HUES6 (cell line): ENCODE results near the gene ATG2B.

Experiments
- H3K27ac ChIP-seq: 2 replicates; pipeline ENCODE4 v1.7.0; 2013; ENCODE audit warnings: low read depth, mild to moderate bottlenecking, low read length, inconsistent platforms
- H3K27me3 ChIP-seq: 2 replicates; pipeline ENCODE4 v1.6.1; 2013; ENCODE audit warnings: low read length; ENCODE audit not compliant: control insufficient read depth, insufficient read depth
- H3K36me3 ChIP-seq: 2 replicates; pipeline ENCODE4 v1.6.1; 2013; ENCODE audit warnings: low read length; ENCODE audit not compliant: control insufficient read depth, insufficient read depth
- H3K4me1 ChIP-seq: 2 replicates; pipeline ENCODE4 v1.6.1; 2013; ENCODE audit warnings: low read length; ENCODE audit not compliant: control insufficient read depth, insufficient read depth
- H3K4me3 ChIP-seq: 2 replicates; pipeline ENCODE4 v1.5.1; 2013; ENCODE audit warnings: low read depth, low read length
- H3K9ac ChIP-seq: one replicate; pipeline ENCODE4 v1.6.1; 2013; ENCODE audit warnings: mild to moderate bottlenecking, low read length
- H3K9me3 ChIP-seq: 2 replicates; pipeline ENCODE4 v1.6.1; 2013; ENCODE audit warnings: low read depth, low read length; ENCODE audit not compliant: control insufficient read depth, insufficient read depth

The ATG2B gene

GRCh38 chr14:96376093-96376492 lies 13.0 kb upstream of the ATG2B start:
- no peaks in the 10 kb centered on the region for H3K27me3 ChIP-seq
- no peak overlapping the region for H3K9ac ChIP-seq
- no peaks in the 10 kb centered on the region; the same call in 1 of the 2 replicates for H3K36me3 ChIP-seq
- no peaks in the 10 kb centered on the region for H3K9me3 ChIP-seq
- peaks cover 9% of the 10 kb centered on the region for H3K4me1 ChIP-seq
- H3K4me3 ChIP-seq: no peak overlapping the region
- no peak overlapping the region for H3K27ac ChIP-seq

DNA sequence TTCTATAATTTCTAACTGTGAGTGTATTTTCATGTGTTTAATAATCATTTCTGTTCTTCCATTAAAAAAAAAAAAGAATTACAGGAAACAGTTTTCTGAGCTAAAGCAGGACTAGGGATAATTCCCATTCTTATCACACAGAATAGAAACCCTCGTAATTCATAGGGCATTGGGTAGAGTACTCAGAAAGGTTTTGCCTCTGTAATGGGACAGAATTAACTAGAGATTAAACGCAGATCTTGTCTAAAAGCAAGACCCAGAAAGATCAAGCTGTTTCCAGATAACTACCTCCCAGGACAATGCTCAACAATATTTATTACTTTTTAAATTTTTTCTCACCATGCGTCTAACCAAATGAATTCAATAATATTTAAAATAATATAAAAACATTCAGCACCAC lies 10.4 kb upstream of the ATG2B start:
- Histone ChIP-seq H3K9ac (no peak overlapping the region), H3K9me3 (peaks cover 4% of the 10 kb centered on the region; the same call in 1 of the 2 replicates), H3K4me3 (no peak overlapping the region), H3K27ac (no peak overlapping the region), H3K4me1 (peaks cover 9% of the 10 kb centered on the region), H3K27me3 (no peaks in the 10 kb centered on the region), H3K36me3 (no peaks in the 10 kb centered on the region; the same call in 1 of the 2 replicates)

DNA sequence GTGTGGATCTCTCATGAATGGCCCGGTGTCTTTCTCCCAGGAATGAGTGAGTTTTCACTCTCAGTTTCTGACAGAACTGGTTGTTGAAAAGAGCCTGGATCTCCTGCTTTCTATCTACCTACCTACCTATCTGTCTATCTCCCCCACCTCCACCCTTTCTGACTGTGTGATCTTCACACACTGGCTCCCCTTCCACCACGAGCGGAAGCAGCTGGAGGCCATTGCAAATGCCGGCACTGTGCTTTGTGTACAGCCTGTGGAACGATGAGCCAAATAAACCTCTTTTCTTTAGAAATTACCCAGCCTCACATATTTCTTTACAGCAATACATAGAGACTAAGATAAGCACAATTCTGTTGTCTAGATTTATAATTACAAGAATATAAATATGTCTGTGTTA lies 7.4 kb upstream of the ATG2B start:
- peaks cover 6% of the 10 kb centered on the region; the same call in 1 of the 2 replicates for H3K9me3 ChIP-seq
- no peaks in the 10 kb centered on the region for H3K27me3 ChIP-seq
- H3K4me1 ChIP-seq: no peaks in the 10 kb centered on the region
- no peaks in the 10 kb centered on the region for H3K36me3 ChIP-seq
- no peak overlapping the region for H3K9ac ChIP-seq
- no peak overlapping the region for H3K4me3 ChIP-seq
- H3K27ac ChIP-seq: no peak overlapping the region

- Histone ChIP-seq H3K36me3 (no peaks in the 10 kb centered on the region), H3K4me1 (peaks cover 9% of the 10 kb centered on the region), H3K9me3 (peaks cover 6% of the 10 kb centered on the region; the same call in 1 of the 2 replicates), H3K4me3 (no peak overlapping the region), H3K27me3 (no peaks in the 10 kb centered on the region), H3K27ac (no peak overlapping the region), H3K9ac (no peak overlapping the region)
These were observed 5.4 kb upstream of the ATG2B start for GRCh38 chr14:96368534-96368933.

DNA sequence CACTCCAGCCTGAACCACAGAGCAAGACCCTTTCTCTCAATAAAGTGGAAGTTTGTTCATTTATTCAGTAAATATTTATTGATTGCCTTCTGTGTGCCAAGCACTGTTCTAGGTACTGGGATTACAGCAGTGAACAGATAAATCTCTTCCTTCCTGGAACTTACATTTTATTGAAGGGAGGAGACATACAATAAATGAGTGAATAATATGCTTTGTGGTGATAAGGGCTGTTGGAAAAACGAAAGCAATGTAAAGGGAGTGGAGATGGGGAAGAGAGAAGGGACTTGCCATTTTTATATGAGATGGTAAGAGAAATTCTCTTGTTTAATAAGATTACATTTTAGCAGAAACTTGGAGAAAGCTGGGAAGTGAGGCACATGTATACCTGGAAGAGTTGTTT lies 1.8 kb upstream of the ATG2B start:
- no peak overlapping the region for H3K4me3 ChIP-seq
- H3K27me3 ChIP-seq: no peaks in the 10 kb centered on the region
- H3K9ac ChIP-seq: no peak overlapping the region
- no peaks in the 10 kb centered on the region for H3K36me3 ChIP-seq
- H3K4me1 ChIP-seq: peaks cover 25% of the 10 kb centered on the region
- no peak overlapping the region for H3K27ac ChIP-seq
- H3K9me3 ChIP-seq: peaks cover 6% of the 10 kb centered on the region; the same call in 1 of the 2 replicates

DNA sequence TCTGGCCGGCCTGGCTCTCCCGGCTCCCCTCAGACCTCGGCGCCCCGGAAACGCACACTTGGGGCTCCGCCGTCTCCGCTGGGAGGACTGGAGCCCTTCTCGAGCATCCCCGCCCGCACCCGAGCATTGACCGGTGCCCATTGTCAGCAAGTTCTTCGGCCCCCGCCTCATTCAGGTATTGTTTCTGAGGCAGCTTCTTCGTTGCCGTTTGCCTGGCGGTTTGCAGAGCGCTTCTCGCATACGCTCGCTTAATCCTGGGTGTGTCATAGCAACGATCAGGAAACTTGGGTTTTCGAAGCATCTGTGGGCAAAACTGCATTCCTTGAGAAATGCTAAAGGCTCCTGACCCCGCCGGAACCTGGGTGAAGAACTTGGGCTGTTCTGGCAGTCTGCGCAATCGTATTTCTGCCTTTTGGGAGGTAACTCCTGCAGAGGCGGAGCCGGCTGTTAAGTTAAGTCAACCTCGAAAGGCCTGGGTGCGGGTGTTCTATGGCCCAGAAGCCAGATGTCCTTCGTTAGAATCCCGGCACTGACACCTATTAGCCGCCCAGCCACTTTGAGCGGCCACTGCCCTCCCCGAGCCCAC lies 703 bp upstream of the ATG2B start:
- H3K4me1 ChIP-seq: peaks cover 25% of the 10 kb centered on the region
- peak overlapping the region; percentile 77 for H3K9ac ChIP-seq
- no peaks in the 10 kb centered on the region for H3K27me3 ChIP-seq
- no peaks in the 10 kb centered on the region for H3K36me3 ChIP-seq
- peaks cover 3% of the 10 kb centered on the region; the same call in 1 of the 2 replicates for H3K9me3 ChIP-seq
- H3K27ac ChIP-seq: peak overlapping the region; percentile 40; the same call in 1 of the 2 replicates
- peak overlapping the region; percentile 77 for H3K4me3 ChIP-seq

- peaks cover 25% of the 10 kb centered on the region for H3K4me1 ChIP-seq
- no peaks in the 10 kb centered on the region for H3K27me3 ChIP-seq
- H3K9me3 ChIP-seq: no peaks in the 10 kb centered on the region
- peak overlapping the region; percentile 80 for H3K9ac ChIP-seq
- H3K4me3 ChIP-seq: peak overlapping the region; percentile 77
- no peaks in the 10 kb centered on the region for H3K36me3 ChIP-seq
- peak overlapping the region; percentile 63; the same call in 1 of the 2 replicates for H3K27ac ChIP-seq
These were observed 823 bp downstream of the ATG2B start for GRCh38 chr14:96362071-96362964.

DNA sequence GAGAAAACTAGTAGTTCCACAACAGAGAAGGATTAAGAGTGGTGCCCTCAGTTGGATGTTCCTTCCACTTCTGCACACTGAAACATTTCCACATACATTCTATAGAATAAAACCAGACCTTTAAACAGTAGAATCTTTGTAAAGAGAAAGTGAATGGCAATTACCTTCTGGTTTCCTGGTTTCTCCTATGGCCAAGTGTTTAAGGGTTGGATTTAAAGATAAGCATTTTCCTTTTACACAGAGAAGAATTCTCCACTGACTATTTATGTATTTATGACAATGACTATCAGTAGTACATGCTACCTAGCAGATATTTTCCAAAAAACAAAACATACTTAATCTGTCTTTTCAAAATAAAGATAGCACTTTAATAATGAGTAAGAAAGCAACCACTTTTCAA lies 3.2 kb downstream of the ATG2B start:
- peaks cover 30% of the 10 kb centered on the region for H3K4me1 ChIP-seq
- no peaks in the 10 kb centered on the region for H3K9me3 ChIP-seq
- H3K27me3 ChIP-seq: no peaks in the 10 kb centered on the region
- H3K9ac ChIP-seq: no peak overlapping the region
- no peaks in the 10 kb centered on the region for H3K36me3 ChIP-seq
- H3K4me3 ChIP-seq: no peak overlapping the region
- no peak overlapping the region for H3K27ac ChIP-seq

DNA sequence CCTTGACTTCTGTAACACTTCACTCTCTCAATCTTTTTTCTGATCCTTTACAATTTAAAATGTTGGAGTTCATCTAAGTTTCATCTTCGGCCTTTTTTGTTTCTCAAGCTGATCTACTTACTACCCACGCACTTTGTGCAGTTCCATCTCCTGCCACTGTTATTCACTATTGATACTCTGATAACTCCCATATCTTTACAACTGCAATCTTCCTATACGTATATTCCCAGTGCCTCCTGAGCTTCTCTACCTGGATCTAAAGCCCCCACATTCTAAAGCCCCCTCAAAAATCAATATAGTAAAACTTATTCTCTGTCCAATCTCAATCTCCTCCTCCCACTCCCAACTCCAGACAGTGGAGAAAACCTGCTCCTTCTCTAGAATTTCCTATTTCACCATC lies 5.9 kb downstream of the ATG2B start:
- H3K4me3 ChIP-seq: no peak overlapping the region
- peaks cover 22% of the 10 kb centered on the region for H3K4me1 ChIP-seq
- no peak overlapping the region for H3K27ac ChIP-seq
- no peaks in the 10 kb centered on the region for H3K36me3 ChIP-seq
- no peak overlapping the region for H3K9ac ChIP-seq
- H3K9me3 ChIP-seq: no peaks in the 10 kb centered on the region
- H3K27me3 ChIP-seq: no peaks in the 10 kb centered on the region

DNA sequence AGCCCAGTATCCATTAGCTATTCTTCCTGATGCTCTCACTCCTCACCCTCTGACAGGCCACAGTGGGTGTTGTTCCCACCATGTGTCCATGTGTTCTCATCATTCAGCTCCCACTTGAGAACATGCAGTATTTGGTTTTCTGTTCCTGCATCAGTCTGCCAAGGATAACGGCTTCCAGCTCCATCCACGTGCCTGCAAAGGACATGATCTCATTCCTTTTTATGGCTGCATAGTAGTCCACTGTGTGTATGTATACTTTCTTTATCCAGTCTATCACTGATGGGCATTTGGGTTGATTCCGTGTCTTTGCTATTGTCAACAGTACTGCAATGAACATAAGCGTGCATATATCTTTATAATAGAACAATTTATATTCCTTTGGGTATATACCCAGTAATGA lies 8.9 kb downstream of the ATG2B start:
- peaks cover 20% of the 10 kb centered on the region for H3K4me1 ChIP-seq
- no peak overlapping the region for H3K27ac ChIP-seq
- H3K9me3 ChIP-seq: no peaks in the 10 kb centered on the region
- H3K27me3 ChIP-seq: no peaks in the 10 kb centered on the region
- H3K4me3 ChIP-seq: no peak overlapping the region
- no peak overlapping the region for H3K9ac ChIP-seq
- H3K36me3 ChIP-seq: no peaks in the 10 kb centered on the region

DNA sequence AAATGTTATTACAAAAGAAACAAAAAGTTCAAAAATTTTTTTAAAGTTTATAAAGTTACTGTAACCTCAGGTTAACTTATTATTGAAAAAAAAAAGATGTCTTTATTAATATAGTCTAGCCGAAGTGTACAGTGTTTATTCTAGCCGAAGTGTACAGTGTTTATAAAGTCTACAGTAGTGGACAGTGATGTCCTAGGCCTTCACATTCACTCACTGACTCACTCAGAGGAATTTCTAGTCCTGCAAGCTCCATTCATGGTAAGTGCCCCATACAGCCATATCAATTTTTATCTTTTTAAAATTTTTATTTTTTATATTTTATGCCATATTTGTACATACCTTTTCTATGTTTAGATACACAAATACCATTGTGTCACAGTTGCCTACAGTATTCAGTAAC lies 10.4 kb downstream of the ATG2B start:
- Histone ChIP-seq H3K27ac (no peak overlapping the region), H3K27me3 (no peaks in the 10 kb centered on the region), H3K9me3 (no peaks in the 10 kb centered on the region)

More for the DNA sequence above, 10.4 kb downstream of the ATG2B start:
- Histone ChIP-seq H3K36me3 (no peaks in the 10 kb centered on the region), H3K4me3 (no peak overlapping the region), H3K4me1 (peaks cover 24% of the 10 kb centered on the region), H3K9ac (no peak overlapping the region)
